HepG2 (cell line): ENCODE data around the gene PIGL. TPM values are rescaled to one million over a fixed set of nuclear protein-coding genes. Genes with fewer than 3 reads are reported as not detected.
"Not testable (repeated sequence)": the region's sequence is repeated elsewhere in the genome, so short reads cannot be mapped to it uniquely, and the experiment has no call there.

Experiments used
- ATAC-seq: fragments of 200-7000 bp; cut with Tn5 transposase; 3 replicates; pipeline ENCODE4 v1.9.1; 2020; ENCODE audit warnings: mild to moderate bottlenecking, moderate library complexity
- BruUV-seq: library from RNA; stranded (reverse); fragments of 400-500 nt; replicated peaks from 2 replicates; lab custom pipeline; 2021; lab: Mats Ljungman, UMichigan
- CTCF ChIA-PET: fragments of 300-600 bp; formaldehyde crosslinking; extraction: SDS; loops from one replicate; lab custom pipeline; 2021; ENCODE audit warnings: low total read pairs, inconsistent platforms, low intra/inter-chr PET ratio; lab: Yijun Ruan, JAX
- POLR2A ChIA-PET: fragments of 350-600 bp; sonication (Branson Sonifier 250); formaldehyde crosslinking; loops from one replicate; lab custom pipeline; 2020; ENCODE audit warnings: antibody characterized with exemption, inconsistent platforms; lab: Yijun Ruan, JAX
- DNase-seq: peaks from one replicate; pipeline ENCODE4 v3.0.0-alpha.2; 2015; ENCODE audit warnings: low spot score
- FAIRE-seq: peaks from 3 replicates; lab custom pipeline; 2011; peaks lifted over from hg19 to GRCh38; lab: Jason Lieb, UNC
- H2AFZ ChIP-seq: one replicate; pipeline ENCODE4 v1.6.1; 2011; ENCODE audit warnings: low read length, inconsistent platforms
- H3K27ac ChIP-seq: fragments of 300-600 bp; 3 replicates; pipeline ENCODE4 v1.8.0; 2011; ENCODE audit warnings: mixed run types, mild to moderate bottlenecking, mixed read lengths, low read length, inconsistent platforms; ENCODE audit not compliant: insufficient read depth; ENCODE audit errors: extremely low read length
- H3K27me3 ChIP-seq, 2 experiments: fragments of 200-600 bp in 1 of 2; 2 replicates in 1 of 2; 3 replicates in 1 of 2; pipeline versions ENCODE4 v1.6.0 to v1.8.0; 2011; ENCODE audit warnings: low read length in 2 of 2, mild to moderate bottlenecking in 2 of 2, moderate library complexity in 2 of 2, inconsistent platforms in 1 of 2; ENCODE audit not compliant: insufficient read depth in 2 of 2, control insufficient read depth in 1 of 2
- H3K36me3 ChIP-seq, 2 experiments: fragments of 200-600 bp in 1 of 2; replicated peaks in 1 of 2; 2 replicates in 1 of 2; 3 replicates in 1 of 2; pipeline versions ENCODE4 v1.5.1 to v1.8.0; 2011; ENCODE audit warnings: low read length in 2 of 2, inconsistent platforms in 1 of 2; ENCODE audit not compliant: insufficient read depth in 2 of 2, control insufficient read depth in 1 of 2
- H3K4me1 ChIP-seq: 2 replicates; pipeline ENCODE4 v1.5.1; 2012; ENCODE audit warnings: low read length, inconsistent platforms; ENCODE audit not compliant: insufficient read depth
- H3K4me2 ChIP-seq: 2 replicates; pipeline ENCODE4 v1.6.0; 2011; ENCODE audit warnings: low read depth, low read length, inconsistent platforms
- H3K4me3 ChIP-seq, 3 experiments: fragments of 200-600 bp in 1 of 3; sonication (generic), shearing (Covaris generic) in 1 of 3; replicated peaks in 1 of 3; 2 replicates each; pipeline ENCODE4 v1.5.1; 2011 to 2016; ENCODE audit warnings: low read length in 3 of 3, inconsistent platforms in 2 of 3, low read depth in 2 of 3, mild to moderate bottlenecking in 2 of 3, control low read depth in 1 of 3, mixed read lengths in 1 of 3; ENCODE audit not compliant: insufficient read depth in 1 of 3
- H3K79me2 ChIP-seq: one replicate; pipeline ENCODE4 v1.6.1; 2011; ENCODE audit warnings: low read length, inconsistent platforms; ENCODE audit not compliant: insufficient read depth
- H3K9ac ChIP-seq: 2 replicates; pipeline ENCODE4 v1.6.0; 2011; ENCODE audit warnings: mild to moderate bottlenecking, low read depth, low read length, inconsistent platforms; ENCODE audit not compliant: insufficient read depth
- H3K9me3 ChIP-seq: 2 replicates; pipeline ENCODE4 v1.5.1; 2012; ENCODE audit warnings: mild to moderate bottlenecking, low read length
- H4K20me1 ChIP-seq: 2 replicates; pipeline ENCODE4 v1.6.0; 2011; ENCODE audit warnings: inconsistent platforms, mild to moderate bottlenecking, low read length, moderate library complexity; ENCODE audit not compliant: insufficient read depth
- ATF5 ChIP-seq: sonication (generic); formaldehyde crosslinking; IDR thresholded peaks from 2 replicates; pipeline ENCODE4 v1.4.0; 2020; ENCODE audit warnings: mild to moderate bottlenecking, low read depth, missing genetic modification reagents
- CHD4 ChIP-seq: fragments of 200-600 bp; sonication (generic); IDR thresholded peaks from 2 replicates; pipeline ENCODE4 v1.7.0; 2017; ENCODE audit warnings: mild to moderate bottlenecking, low read length, borderline replicate concordance
- KAT7 ChIP-seq: IDR thresholded peaks from 2 replicates; pipeline ENCODE4 v1.6.1; 2018; ENCODE audit warnings: borderline replicate concordance, missing compliant biosample characterization
- PRPF4 ChIP-seq: fragments of 200-400 bp; formaldehyde crosslinking; IDR thresholded peaks from 2 replicates; pipeline ENCODE4 v1.6.1; 2016; ENCODE audit warnings: low read length, low read depth; ENCODE audit not compliant: poor library complexity, severe bottlenecking
- RFXAP ChIP-seq: sonication (generic); formaldehyde crosslinking; IDR thresholded peaks from 2 replicates; pipeline ENCODE4 v1.4.0; 2020; ENCODE audit warnings: missing genetic modification reagents, borderline replicate concordance
- RORA ChIP-seq: sonication (generic); formaldehyde crosslinking; IDR thresholded peaks from 2 replicates; pipeline ENCODE4 v1.5.0; 2020; ENCODE audit warnings: mild to moderate bottlenecking, missing genetic modification reagents, moderate library complexity
- ZBTB3 ChIP-seq: sonication (generic); formaldehyde crosslinking; IDR thresholded peaks from 2 replicates; pipeline ENCODE4 v1.4.0; 2020; ENCODE audit warnings: low read depth, mild to moderate bottlenecking, moderate library complexity, missing genetic modification reagents, borderline replicate concordance
- ZBTB38 ChIP-seq: sonication (generic); formaldehyde crosslinking; IDR thresholded peaks from 2 replicates; pipeline ENCODE4 v1.5.1; 2020; ENCODE audit warnings: mild to moderate bottlenecking, missing genetic modification reagents
- ZMYM2 ChIP-seq: sonication (generic); formaldehyde crosslinking; IDR thresholded peaks from 2 replicates; pipeline ENCODE4 v1.8.0; 2022; ENCODE audit warnings: mild to moderate bottlenecking, missing genetic modification reagents
- ZNF383 ChIP-seq: sonication (generic); formaldehyde crosslinking; IDR thresholded peaks from 2 replicates; pipeline ENCODE4 v1.4.0; 2020; ENCODE audit warnings: missing genetic modification reagents, mild to moderate bottlenecking, borderline replicate concordance
- ZNF460 ChIP-seq: sonication (generic); formaldehyde crosslinking; IDR thresholded peaks from 2 replicates; pipeline ENCODE4 v1.5.1; 2020; ENCODE audit warnings: missing genetic modification reagents, mild to moderate bottlenecking, borderline replicate concordance
- WGBS: methylation state at CpG from one replicate; pipeline ENCODE4 v1.1.6; 2017; ENCODE audit warnings: low lambda C conversion rate; 5-methylcytosine and 5-hydroxymethylcytosine counted together
- in situ Hi-C: cut with HindIII; loops from 2 replicates; pipeline ENCODE4 v1.10.0; 2017; ENCODE audit warnings: low pct_unique_long_range_greater_than_20kb; ENCODE audit not compliant: extremely low pct_ligation_motif_present
- intact Hi-C: fragments of 100-400 bp; cut with micrococcal nuclease; formaldehyde crosslinking; loops from one replicate; pipeline ENCODE4 v1.10.0; 2022; ENCODE audit not compliant: unreplicated experiment
- polyA plus RNA-seq, 8 experiments: library from polyadenylated mRNA; depleted of rRNA in 3 of 8; stranded (reverse) in 7 of 8; unstranded in 1 of 8; fragments of >200 nt; fragmentation: Illumina TruSeq in 4 of 8; extraction: Trizol in 4 of 8; gene quantifications; 2 replicates each; pipeline versions ENCODE4 v1.2.1 to v1.2.3, GENCODE V29; 2011 to 2016; ENCODE audit warnings: low read depth in 4 of 8, missing spikeins in 1 of 8, mixed read lengths in 1 of 8; ENCODE audit not compliant: insufficient read depth in 1 of 8
- total RNA-seq, 5 experiments: library from RNA; depleted of rRNA; stranded (reverse); fragments of >200 nt; fragmentation: Illumina TruSeq; extraction: Trizol; gene quantifications; 2 replicates each; pipeline ENCODE4 v1.2.3, GENCODE V29; 2016; ENCODE audit warnings: low read depth in 1 of 5
- TF ChIP-seq, protein P1 (sequence below): IDR thresholded peaks from 2 replicates; pipeline ENCODE4 v1.6.1; 2016; ENCODE audit warnings: missing compliant biosample characterization, missing genetic modification reagents, borderline replicate concordance
- TF ChIP-seq, protein P2 (sequence below): sonication (generic); formaldehyde crosslinking; conservative IDR thresholded peaks from 2 replicates; pipeline ENCODE4 v1.4.0; 2020; ENCODE audit warnings: missing genetic modification reagents

The PIGL gene
- total and polyA plus RNA-seq, 2 of the 13 experiments (the other 11 are each of a cell fraction or from before 2014, with no cell fraction given) = 28.5 to 63.8 TPM

GRCh38 chr17:16216341-16217001 lies 539 bp upstream of the PIGL start:
- Histone ChIP-seq H3K4me1 (peaks cover 39% of the 10 kb centered on the region), H3K4me2 (peak overlapping the region; percentile 93), H3K27ac (peak overlapping the region; percentile 99)
- H3K36me3 ChIP-seq, BruUV-seq, CTCF ChIA-PET, H3K27me3 ChIP-seq, ATAC-seq: not testable (repeated sequence)
- 50% methylated on average over 38 of the region's 38 CpGs for WGBS
- TF ChIP-seq ZNF460 (CRISPR knock-in tag) = peak; percentile 55; the same call in 1 of the 2 replicates
- TF ChIP-seq CHD4 = peak; percentile 45; the same call in 1 of the 2 replicates
- 0 out of 2 replicates have a peak, but pooled peaks have one; percentile 23 for TF ChIP-seq ZNF383
- 0 out of 2 replicates have a peak, but pooled peaks have one; percentile 4 for TF ChIP-seq KAT7 (CRISPR knock-in tag)
- 0 out of 2 replicates have a peak, but pooled peaks have one; percentile 20 for TF ChIP-seq ATF5 (CRISPR knock-in tag)
- TF ChIP-seq ZBTB38 (CRISPR knock-in tag) = peak; percentile 80
- peak; percentile 49 for TF ChIP-seq PRPF4
- TF ChIP-seq, protein P1, sequence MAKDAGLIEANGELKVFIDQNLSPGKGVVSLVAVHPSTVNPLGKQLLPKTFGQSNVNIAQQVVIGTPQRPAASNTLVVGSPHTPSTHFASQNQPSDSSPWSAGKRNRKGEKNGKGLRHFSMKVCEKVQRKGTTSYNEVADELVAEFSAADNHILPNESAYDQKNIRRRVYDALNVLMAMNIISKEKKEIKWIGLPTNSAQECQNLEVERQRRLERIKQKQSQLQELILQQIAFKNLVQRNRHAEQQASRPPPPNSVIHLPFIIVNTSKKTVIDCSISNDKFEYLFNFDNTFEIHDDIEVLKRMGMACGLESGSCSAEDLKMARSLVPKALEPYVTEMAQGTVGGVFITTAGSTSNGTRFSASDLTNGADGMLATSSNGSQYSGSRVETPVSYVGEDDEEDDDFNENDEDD (CRISPR knock-in tag) = 0 out of 2 replicates have a peak, but pooled peaks have one; percentile 8
- TF ChIP-seq RORA = 0 out of 2 replicates have a peak, but pooled peaks have one; percentile 13
- peak; percentile 23; the same call in 1 of the 2 replicates for TF ChIP-seq RFXAP (CRISPR knock-in tag)
- TF ChIP-seq, protein P2, sequence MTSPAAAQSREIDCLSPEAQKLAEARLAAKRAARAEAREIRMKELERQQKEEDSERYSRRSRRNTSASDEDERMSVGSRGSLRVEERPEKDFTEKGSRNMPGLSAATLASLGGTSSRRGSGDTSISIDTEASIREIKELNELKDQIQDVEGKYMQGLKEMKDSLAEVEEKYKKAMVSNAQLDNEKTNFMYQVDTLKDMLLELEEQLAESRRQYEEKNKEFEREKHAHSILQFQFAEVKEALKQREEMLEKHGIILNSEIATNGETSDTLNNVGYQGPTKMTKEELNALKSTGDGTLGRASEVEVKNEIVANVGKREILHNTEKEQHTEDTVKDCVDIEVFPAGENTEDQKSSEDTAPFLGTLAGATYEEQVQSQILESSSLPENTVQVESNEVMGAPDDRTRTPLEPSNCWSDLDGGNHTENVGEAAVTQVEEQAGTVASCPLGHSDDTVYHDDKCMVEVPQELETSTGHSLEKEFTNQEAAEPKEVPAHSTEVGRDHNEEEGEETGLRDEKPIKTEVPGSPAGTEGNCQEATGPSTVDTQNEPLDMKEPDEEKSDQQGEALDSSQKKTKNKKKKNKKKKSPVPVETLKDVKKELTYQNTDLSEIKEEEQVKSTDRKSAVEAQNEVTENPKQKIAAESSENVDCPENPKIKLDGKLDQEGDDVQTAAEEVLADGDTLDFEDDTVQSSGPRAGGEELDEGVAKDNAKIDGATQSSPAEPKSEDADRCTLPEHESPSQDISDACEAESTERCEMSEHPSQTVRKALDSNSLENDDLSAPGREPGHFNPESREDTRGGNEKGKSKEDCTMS (CRISPR knock-in tag) = 0 out of 2 replicates have a peak, but pooled peaks have one; percentile 12
- 0 out of 2 replicates have a peak, but pooled peaks have one; percentile 6 for TF ChIP-seq ZBTB3
- TF ChIP-seq ZMYM2 = 0 out of 2 replicates have a peak, but pooled peaks have one; percentile 61
- TF ChIP-seq, all 625 proteins: peak for 13; not testable (repeated sequence) for 612
- Histone ChIP-seq H3K79me2 (peaks cover 74% of the 10 kb centered on the region), H4K20me1 (peaks cover 20% of the 10 kb centered on the region; the same call in 1 of the 2 replicates), H2AFZ (peak overlapping the region; percentile 59), H3K4me3 (peak overlapping the region; percentile 84 to 91 (median 88)), H3K9ac (peak overlapping the region; percentile 92)
- FAIRE-seq, H3K9me3 ChIP-seq, DNase-seq, in situ Hi-C loops: not testable (repeated sequence)
- intact Hi-C loops = loop anchor here (5.0 kb wide), 1 partner anchor 136 kb away; the partner anchor contains the start of gene CENPV
- POLR2A ChIA-PET = interaction anchor here (0.6 to 6.3 kb wide), 24 partner anchors 10 to 224 kb away, joined by 3 to 77 read pairs (median 5); partner anchors contain the start of gene CENPV
